CD14-positive monocyte (primary cell): Measurements from ENCODE around the gene RIPOR1. TPM values are rescaled to one million over a fixed set of nuclear protein-coding genes. Genes with fewer than 3 reads are reported as not detected.

ENCODE experiments used
- DNase-seq, 3 donors: peaks; one replicate each; pipeline ENCODE4 v3.0.0-alpha.2; 2011 to 2022
- H2AFZ ChIP-seq: 2 replicates; pipeline ENCODE4 v1.6.0; 2012; ENCODE audit warnings: mild to moderate bottlenecking, low read depth, low read length, inconsistent platforms; ENCODE audit not compliant: insufficient read depth, poor library complexity, severe bottlenecking
- H3K27ac ChIP-seq, 2 donors: 1 replicate in 1 of 2; 2 replicates in 1 of 2; pipeline ENCODE4 v1.5.1; 2012 to 2013; ENCODE audit warnings: low read length in 2 of 2, control low read depth in 1 of 2, inconsistent platforms in 1 of 2, low read depth in 1 of 2, mild to moderate bottlenecking in 1 of 2
- H3K27me3 ChIP-seq, 2 donors: one replicate each; pipeline versions ENCODE4 v1.6.0 to v1.6.1; 2011 to 2013; ENCODE audit warnings: low read length in 2 of 2; ENCODE audit not compliant: control insufficient read depth in 2 of 2, insufficient read depth in 2 of 2
- H3K36me3 ChIP-seq, 2 donors: replicated peaks in 1 of 2; 1 replicate in 1 of 2; 2 replicates in 1 of 2; pipeline versions ENCODE4 v1.5.1 to v1.6.1; 2012 to 2013; ENCODE audit warnings: low read length in 2 of 2, control low read depth in 1 of 2, inconsistent platforms in 1 of 2, mild to moderate bottlenecking in 1 of 2; ENCODE audit not compliant: insufficient read depth in 2 of 2, control insufficient read depth in 1 of 2
- H3K4me1 ChIP-seq, 2 donors: 1 replicate in 1 of 2; 2 replicates in 1 of 2; pipeline versions ENCODE4 v1.5.1 to v1.6.1; 2012 to 2013; ENCODE audit warnings: low read length in 2 of 2, control low read depth in 1 of 2, inconsistent platforms in 1 of 2, mild to moderate bottlenecking in 1 of 2, moderate library complexity in 1 of 2; ENCODE audit not compliant: insufficient read depth in 2 of 2, control insufficient read depth in 1 of 2
- H3K4me2 ChIP-seq: replicated peaks from 2 replicates; pipeline ENCODE3; 2012; ENCODE audit warnings: low read length, moderate library complexity, mild to moderate bottlenecking; ENCODE audit not compliant: poor library complexity, severe bottlenecking; ENCODE audit errors: extremely low read depth
- H3K4me3 ChIP-seq, 3 experiments: fragments of 200-600 bp in 1 of 3; sonication (generic) in 1 of 3; replicated peaks in 1 of 3; 1 replicate in 2 of 3; 2 replicates in 1 of 3; pipeline ENCODE4 v1.5.1; 2011 to 2013; ENCODE audit warnings: low read length in 3 of 3, mild to moderate bottlenecking in 3 of 3, control low read depth in 2 of 3, low read depth in 2 of 3, inconsistent platforms in 1 of 3, moderate library complexity in 1 of 3
- H3K79me2 ChIP-seq: 2 replicates; pipeline ENCODE4 v1.6.0; 2012; ENCODE audit warnings: mild to moderate bottlenecking, control low read depth, inconsistent platforms, low read length, moderate library complexity; ENCODE audit not compliant: insufficient read depth
- H3K9ac ChIP-seq: 2 replicates; pipeline ENCODE4 v1.6.0; 2017; ENCODE audit warnings: low read length, mild to moderate bottlenecking; ENCODE audit not compliant: insufficient read depth, poor library complexity, severe bottlenecking
- H3K9me3 ChIP-seq, 2 donors: replicated peaks in 1 of 2; 1 replicate in 1 of 2; 2 replicates in 1 of 2; pipeline versions ENCODE4 v1.5.1 to v1.6.1; 2012 to 2013; ENCODE audit warnings: low read length in 2 of 2, control low read depth in 1 of 2; ENCODE audit not compliant: control insufficient read depth in 1 of 2, insufficient read depth in 1 of 2
- H4K20me1 ChIP-seq: 2 replicates; pipeline ENCODE4 v1.6.0; 2012; ENCODE audit warnings: mild to moderate bottlenecking, low read length, control low read depth, moderate library complexity; ENCODE audit not compliant: insufficient read depth
- H3K27ac Mint-ChIP-seq, 7 donors: one replicate each; pipeline ENCODE4 v1.8.0; 2020; ENCODE audit warnings: mild to moderate bottlenecking in 7 of 7, mixed read lengths in 7 of 7, moderate library complexity in 6 of 7, inconsistent platforms in 2 of 7
- H3K27me3 Mint-ChIP-seq, 3 donors: one replicate each; pipeline ENCODE4 v1.8.0; 2021 to 2022; ENCODE audit warnings: low read depth in 3 of 3, mild to moderate bottlenecking in 3 of 3, mixed read lengths in 3 of 3, moderate library complexity in 3 of 3, inconsistent platforms in 1 of 3
- H3K36me3 Mint-ChIP-seq, 2 donors: one replicate each; pipeline ENCODE4 v1.8.0; 2020; ENCODE audit warnings: mixed read lengths in 2 of 2, inconsistent platforms in 1 of 2, mild to moderate bottlenecking in 1 of 2
- H3K4me1 Mint-ChIP-seq: one replicate; pipeline ENCODE4 v1.8.0; 2020; ENCODE audit warnings: mild to moderate bottlenecking, mixed read lengths
- H3K4me3 Mint-ChIP-seq, 2 donors: one replicate each; pipeline ENCODE4 v1.8.0; 2020; ENCODE audit warnings: mild to moderate bottlenecking in 2 of 2, mixed read lengths in 2 of 2, moderate library complexity in 1 of 2
- H3K9me3 Mint-ChIP-seq, 7 donors: one replicate each; pipeline ENCODE4 v1.8.0; 2020 to 2022; ENCODE audit warnings: mixed read lengths in 7 of 7, mild to moderate bottlenecking in 6 of 7, moderate library complexity in 6 of 7, inconsistent platforms in 2 of 7
- WGBS: methylation state at CpG from one replicate; pipeline ENCODE4 v1.1.5; 2013; ENCODE audit warnings: missing lambda C conversion rate; ENCODE audit not compliant: insufficient coverage; 5-methylcytosine and 5-hydroxymethylcytosine counted together
- intact Hi-C, 2 donors: fragments of 100-400 bp; cut with micrococcal nuclease; formaldehyde crosslinking; loops; one replicate each; pipeline versions ENCODE4 v1.15.0 to v1.15.1; 2023
- polyA plus RNA-seq, 3 donors: library from polyadenylated mRNA; depleted of rRNA in 1 of 3; unstranded in 2 of 3; stranded (reverse) in 1 of 3; fragments of 300-500 nt in 2 of 3; fragments of >200 nt in 1 of 3; fragmentation: Illumina TruSeq in 2 of 3; gene quantifications; 1 replicate in 2 of 3; 2 replicates in 1 of 3; pipeline ENCODE4 v1.2.3, GENCODE V29; 2012 to 2021
- TF ChIP-seq, protein P1 (sequence below): fragments of 200-600 bp; IDR thresholded peaks from one replicate; pipeline ENCODE4 v1.8.0; 2022; ENCODE audit warnings: antibody characterized with exemption, mild to moderate bottlenecking

The RIPOR1 gene
- polyA plus RNA-seq, 3 donors = 8.6 to 115 (median 17.5) TPM

DNA sequence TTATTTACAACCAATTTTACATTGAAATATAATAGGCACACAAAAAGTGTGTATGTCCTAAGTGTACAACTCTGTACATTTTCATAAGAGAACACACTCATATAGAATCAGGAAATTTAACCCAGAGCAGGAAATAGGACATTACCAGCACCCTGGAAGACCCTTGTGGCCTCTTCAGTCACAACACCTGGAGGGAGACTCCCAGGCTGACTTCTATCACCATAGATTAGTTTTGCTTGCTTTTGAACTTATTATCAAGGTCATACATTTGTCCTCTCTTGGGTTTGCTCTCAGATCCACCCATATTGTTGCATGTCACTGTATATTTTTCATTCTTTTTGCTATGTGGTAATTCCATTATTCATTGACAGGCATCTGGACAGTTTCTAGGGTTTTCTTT is 5.8 kb downstream of the RIPOR1 start:
- H3K4me1 ChIP-seq = peaks cover 55 to 93% of the 10 kb centered on the region in 2 donors
- intact Hi-C loops = loop anchor here in 1 of 2 donors (5.0 to 10.0 kb wide), 2 partner anchors 52 to 550 kb away; partner anchors contain the start of genes AGRP, ATP6V0D1 and NFATC3
- no peak overlapping the region for H3K4me3 Mint-ChIP-seq
- H3K4me2 ChIP-seq = no peak overlapping the region
- H2AFZ ChIP-seq = no peak overlapping the region
- H3K27me3 ChIP-seq = peaks cover 0 to 20% of the 10 kb centered on the region in 2 donors
- H3K4me3 ChIP-seq = no peak overlapping the region
- no peak overlapping the region for H3K27ac ChIP-seq
- H3K36me3 Mint-ChIP-seq = peaks cover 48 to 60% of the 10 kb centered on the region in 2 donors
- no peak overlapping the region for H3K9ac ChIP-seq
- H3K79me2 ChIP-seq = peaks cover 90% of the 10 kb centered on the region
- H4K20me1 ChIP-seq = peaks cover 81% of the 10 kb centered on the region
- no peak for DNase-seq
- H3K9me3 ChIP-seq = no peaks in the 10 kb centered on the region
- peaks cover 80% of the 10 kb centered on the region for H3K4me1 Mint-ChIP-seq
- TF ChIP-seq, protein P1, sequence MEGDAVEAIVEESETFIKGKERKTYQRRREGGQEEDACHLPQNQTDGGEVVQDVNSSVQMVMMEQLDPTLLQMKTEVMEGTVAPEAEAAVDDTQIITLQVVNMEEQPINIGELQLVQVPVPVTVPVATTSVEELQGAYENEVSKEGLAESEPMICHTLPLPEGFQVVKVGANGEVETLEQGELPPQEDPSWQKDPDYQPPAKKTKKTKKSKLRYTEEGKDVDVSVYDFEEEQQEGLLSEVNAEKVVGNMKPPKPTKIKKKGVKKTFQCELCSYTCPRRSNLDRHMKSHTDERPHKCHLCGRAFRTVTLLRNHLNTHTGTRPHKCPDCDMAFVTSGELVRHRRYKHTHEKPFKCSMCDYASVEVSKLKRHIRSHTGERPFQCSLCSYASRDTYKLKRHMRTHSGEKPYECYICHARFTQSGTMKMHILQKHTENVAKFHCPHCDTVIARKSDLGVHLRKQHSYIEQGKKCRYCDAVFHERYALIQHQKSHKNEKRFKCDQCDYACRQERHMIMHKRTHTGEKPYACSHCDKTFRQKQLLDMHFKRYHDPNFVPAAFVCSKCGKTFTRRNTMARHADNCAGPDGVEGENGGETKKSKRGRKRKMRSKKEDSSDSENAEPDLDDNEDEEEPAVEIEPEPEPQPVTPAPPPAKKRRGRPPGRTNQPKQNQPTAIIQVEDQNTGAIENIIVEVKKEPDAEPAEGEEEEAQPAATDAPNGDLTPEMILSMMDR = no peak
- peaks cover 23 to 43% (median 24%) of the 10 kb centered on the region in 3 donors for H3K27me3 Mint-ChIP-seq
- H3K36me3 ChIP-seq = peaks cover 6 to 25% of the 10 kb centered on the region in 2 donors
- H3K9me3 Mint-ChIP-seq = peaks cover 0 to 10% (median 3%) of the 10 kb centered on the region in 7 donors
- H3K27ac Mint-ChIP-seq = no peak overlapping the region

DNA sequence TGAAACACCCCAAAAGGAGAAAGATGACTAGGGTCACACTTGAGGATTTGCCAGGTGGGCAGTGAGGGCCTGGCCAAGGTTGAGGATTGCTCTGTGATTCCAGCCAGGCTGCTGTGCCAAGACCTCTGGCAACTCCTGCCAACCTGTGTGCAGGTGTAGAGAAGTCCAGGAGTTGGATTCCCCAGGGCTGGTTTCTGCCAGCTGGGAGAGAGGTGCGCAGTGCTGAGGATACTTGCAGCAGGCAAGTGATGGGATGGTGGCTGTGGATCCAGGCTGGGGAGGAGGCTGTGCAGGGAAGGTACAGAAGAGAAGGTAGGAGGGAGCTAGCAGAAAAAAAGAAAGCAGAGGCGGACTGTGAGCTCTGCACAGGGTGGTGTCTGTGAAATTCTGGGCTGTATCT is 6.6 kb downstream of the RIPOR1 start:
- Mint-ChIP-seq H3K27me3 (peaks cover 23 to 47% (median 24%) of the 10 kb centered on the region in 3 donors), H3K27ac (peak overlapping the region in 2 of 7 donors; percentile 1 to 47), H3K9me3 (peaks cover 0 to 10% (median 3%) of the 10 kb centered on the region in 7 donors), H3K36me3 (peaks cover 54 to 64% of the 10 kb centered on the region in 2 donors), H3K4me1 (peaks cover 76% of the 10 kb centered on the region), H3K4me3 (peak overlapping the region in 1 of 2 donors; percentile 81)
- no peak for DNase-seq
- intact Hi-C loops = loop anchor here in 1 of 2 donors (10.0 kb wide), 1 partner anchor 550 kb away; the partner anchor contains the start of gene NFATC3
- peaks cover 85% of the 10 kb centered on the region for H4K20me1 ChIP-seq
- no peak overlapping the region for H2AFZ ChIP-seq
- peaks cover 55 to 88% of the 10 kb centered on the region in 2 donors for H3K4me1 ChIP-seq
- no peak overlapping the region for H3K4me2 ChIP-seq
- H3K27me3 ChIP-seq = peaks cover 0 to 20% of the 10 kb centered on the region in 2 donors
- H3K27ac ChIP-seq = no peak overlapping the region
- H3K36me3 ChIP-seq = peaks cover 14 to 33% of the 10 kb centered on the region in 2 donors
- peaks cover 82% of the 10 kb centered on the region for H3K79me2 ChIP-seq
- no peaks in the 10 kb centered on the region for H3K9me3 ChIP-seq
- no peak overlapping the region for H3K4me3 ChIP-seq
- no peak overlapping the region for H3K9ac ChIP-seq
- TF ChIP-seq, protein P1 = no peak
- 100% methylated on average over 2 of the region's 2 CpGs for WGBS
